Activated naive CD4-positive, alpha-beta T cell treated with anti-CD3 and anti-CD28 coated beads for 36 hours (primary cell): ENCODE data around the gene TNFAIP1. TPM values are rescaled to one million over a fixed set of nuclear protein-coding genes. Genes with fewer than 3 reads are reported as not detected.

Experiments used
- CTCF ChIA-PET: fragments of 350-600 bp; sonication (Branson Sonifier 250); formaldehyde crosslinking; loops from one replicate; lab custom pipeline; 2021; ENCODE audit warnings: antibody characterized with exemption; lab: Charles Lee
- DNase-seq: peaks from one replicate; pipeline ENCODE4 v3.0.0-alpha.2; 2020
- H3K27ac Mint-ChIP-seq: one replicate; pipeline ENCODE4 v1.8.0; 2021; ENCODE audit warnings: mild to moderate bottlenecking, mixed read lengths
- H3K27me3 Mint-ChIP-seq: one replicate; pipeline ENCODE4 v1.8.0; 2021; ENCODE audit warnings: low read depth, mixed read lengths
- H3K36me3 Mint-ChIP-seq: one replicate; pipeline ENCODE4 v1.8.0; 2021; ENCODE audit warnings: low read depth, mixed read lengths
- H3K4me1 Mint-ChIP-seq: one replicate; pipeline ENCODE4 v1.8.0; 2021; ENCODE audit warnings: low read depth, mixed read lengths
- H3K4me3 Mint-ChIP-seq: one replicate; pipeline ENCODE4 v1.8.0; 2021; ENCODE audit warnings: mild to moderate bottlenecking, moderate library complexity, mixed read lengths
- H3K9me3 Mint-ChIP-seq: one replicate; pipeline ENCODE4 v1.8.0; 2021; ENCODE audit warnings: mixed read lengths
- intact Hi-C: fragments of 100-400 bp; cut with micrococcal nuclease; formaldehyde crosslinking; loops from one replicate; pipeline ENCODE4 v1.15.1; 2023
- total RNA-seq, 2 experiments: library from RNA; stranded (reverse); gene quantifications; one replicate each; pipeline ENCODE4 v1.2.3, GENCODE V29; 2021

Gene TNFAIP1
- total RNA-seq, 2 experiments from 2014 or later: 18.6 to 18.7 TPM

GRCh38 chr17:28381141-28381825, 45.7 kb downstream of the TNFAIP1 start:
- Mint-ChIP-seq H3K27ac (no peak overlapping the region), H3K36me3 (peaks cover 10% of the 10 kb centered on the region), H3K27me3 (peaks cover 12% of the 10 kb centered on the region), H3K9me3 (no peaks in the 10 kb centered on the region), H3K4me1 (peaks cover 23% of the 10 kb centered on the region), H3K4me3 (peak overlapping the region; percentile 27)
- intact Hi-C loops: no loop called here
- peak; percentile 56 for DNase-seq
- CTCF ChIA-PET: interaction anchor here (1.7 to 2.5 kb wide), 2 partner anchors 8 to 35 kb away, joined by 6 to 10 read pairs; no protein-coding TSS in a partner anchor

GRCh38 chr17:28384281-28385036, 48.9 kb downstream of the TNFAIP1 start:
- H3K9me3 Mint-ChIP-seq: no peaks in the 10 kb centered on the region
- DNase-seq: peak; percentile 81
- peak overlapping the region; percentile 87 for H3K4me3 Mint-ChIP-seq
- intact Hi-C loops: loop anchor here (1.0 to 2.0 kb wide), 4 partner anchors 13 to 261 kb away; partner anchors contain the start of genes BLTP2, POLDIP2 and SARM1
- peaks cover 12% of the 10 kb centered on the region for H3K27me3 Mint-ChIP-seq
- H3K4me1 Mint-ChIP-seq: peaks cover 23% of the 10 kb centered on the region
- H3K27ac Mint-ChIP-seq: peak overlapping the region; percentile 9
- H3K36me3 Mint-ChIP-seq: peaks cover 14% of the 10 kb centered on the region
- CTCF ChIA-PET: interaction anchor here (0.8 to 1.3 kb wide), 3 partner anchors 26 to 32 kb away, joined by 3 to 4 read pairs (median 4); no protein-coding TSS in a partner anchor

GRCh38 chr17:28385037-28385400, 49.5 kb downstream of the TNFAIP1 start:
- H3K36me3 Mint-ChIP-seq: peaks cover 16% of the 10 kb centered on the region
- DNase-seq: no peak
- peaks cover 23% of the 10 kb centered on the region for H3K4me1 Mint-ChIP-seq
- intact Hi-C loops: loop anchor here (2.0 kb wide), 1 partner anchor 32 kb away; no protein-coding TSS in a partner anchor
- peak overlapping the region; percentile 87 for H3K4me3 Mint-ChIP-seq
- no peaks in the 10 kb centered on the region for H3K9me3 Mint-ChIP-seq
- peaks cover 12% of the 10 kb centered on the region for H3K27me3 Mint-ChIP-seq
- peak overlapping the region; percentile 22 for H3K27ac Mint-ChIP-seq
- CTCF ChIA-PET: interaction anchor here (1.3 kb wide), 1 partner anchor 28 kb away, joined by 4 read pairs; no protein-coding TSS in a partner anchor

GRCh38 chr17:28385406-28385805, 49.8 kb downstream of the TNFAIP1 start:
- Mint-ChIP-seq H3K9me3 (no peaks in the 10 kb centered on the region), H3K27ac (peak overlapping the region; percentile 22), H3K4me1 (peaks cover 23% of the 10 kb centered on the region), H3K4me3 (peak overlapping the region; percentile 87), H3K36me3 (peaks cover 19% of the 10 kb centered on the region), H3K27me3 (peaks cover 12% of the 10 kb centered on the region)
- DNase-seq: peak; percentile 30
- CTCF ChIA-PET: no interaction called here
- intact Hi-C loops: loop anchor here (2.0 kb wide), 1 partner anchor 31 kb away; no protein-coding TSS in a partner anchor

GRCh38 chr17:28386391-28386790, 50.8 kb downstream of the TNFAIP1 start:
- intact Hi-C loops: no loop called here
- no peak overlapping the region for H3K4me3 Mint-ChIP-seq
- CTCF ChIA-PET: no interaction called here
- no peak overlapping the region for H3K27ac Mint-ChIP-seq
- H3K36me3 Mint-ChIP-seq: peaks cover 20% of the 10 kb centered on the region
- no peak for DNase-seq
- H3K4me1 Mint-ChIP-seq: peaks cover 21% of the 10 kb centered on the region
- H3K27me3 Mint-ChIP-seq: peaks cover 12% of the 10 kb centered on the region
- no peaks in the 10 kb centered on the region for H3K9me3 Mint-ChIP-seq

GRCh38 chr17:28388106-28388505, 52.5 kb downstream of the TNFAIP1 start:
- H3K4me1 Mint-ChIP-seq: peaks cover 15% of the 10 kb centered on the region
- H3K27ac Mint-ChIP-seq: no peak overlapping the region
- peaks cover 4% of the 10 kb centered on the region for H3K27me3 Mint-ChIP-seq
- peaks cover 23% of the 10 kb centered on the region for H3K36me3 Mint-ChIP-seq
- intact Hi-C loops: no loop called here
- H3K9me3 Mint-ChIP-seq: no peaks in the 10 kb centered on the region
- no peak overlapping the region for H3K4me3 Mint-ChIP-seq
- CTCF ChIA-PET: interaction anchor here (1.3 kb wide), 1 partner anchor 18 kb away, joined by 3 read pairs; the partner anchor contains the start of gene SLC46A1
- DNase-seq: no peak

- Mint-ChIP-seq H3K27me3 (no peaks in the 10 kb centered on the region), H3K4me3 (no peak overlapping the region), H3K27ac (no peak overlapping the region), H3K9me3 (no peaks in the 10 kb centered on the region), H3K36me3 (peaks cover 17% of the 10 kb centered on the region), H3K4me1 (peaks cover 4% of the 10 kb centered on the region)
- intact Hi-C loops: no loop called here
- DNase-seq: no peak
- CTCF ChIA-PET: no interaction called here
Observed at GRCh38 chr17:28390141-28390540, 54.6 kb downstream of the TNFAIP1 start.

DNA sequence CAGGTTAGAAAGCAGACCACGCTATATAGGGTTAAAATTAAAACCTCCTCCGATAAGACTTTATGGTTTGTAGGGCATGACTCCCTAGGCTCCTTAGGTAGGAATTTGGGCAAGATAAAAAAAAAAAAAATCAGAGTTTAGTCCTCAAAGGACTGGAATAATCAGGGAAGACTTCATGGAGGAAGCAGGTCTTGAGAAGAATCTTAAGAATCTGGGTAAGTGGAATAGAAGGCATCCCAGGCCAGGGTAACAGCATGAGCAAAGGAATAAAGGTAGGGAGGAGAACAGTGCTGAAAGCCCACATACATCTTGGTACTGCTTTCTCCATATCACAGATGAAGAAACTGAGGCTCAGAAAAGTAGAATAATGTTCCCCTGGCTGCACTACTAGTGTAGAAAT, 55.0 kb downstream of the TNFAIP1 start:
- intact Hi-C loops: no loop called here
- no peak for DNase-seq
- H3K9me3 Mint-ChIP-seq: no peaks in the 10 kb centered on the region
- no peaks in the 10 kb centered on the region for H3K4me1 Mint-ChIP-seq
- H3K27ac Mint-ChIP-seq: no peak overlapping the region
- peaks cover 16% of the 10 kb centered on the region for H3K36me3 Mint-ChIP-seq
- CTCF ChIA-PET: interaction anchor here (1.1 kb wide), 1 partner anchor 26 kb away, joined by 3 read pairs; no protein-coding TSS in a partner anchor
- H3K4me3 Mint-ChIP-seq: no peak overlapping the region
- no peaks in the 10 kb centered on the region for H3K27me3 Mint-ChIP-seq

GRCh38 chr17:28390984-28391383, 55.4 kb downstream of the TNFAIP1 start:
- Mint-ChIP-seq H3K27ac (no peak overlapping the region), H3K27me3 (no peaks in the 10 kb centered on the region), H3K36me3 (peaks cover 16% of the 10 kb centered on the region), H3K4me1 (no peaks in the 10 kb centered on the region), H3K4me3 (no peak overlapping the region), H3K9me3 (no peaks in the 10 kb centered on the region)
- CTCF ChIA-PET: interaction anchor here (1.1 to 1.3 kb wide), 2 partner anchors 10 to 26 kb away, joined by 3 read pairs; no protein-coding TSS in a partner anchor
- DNase-seq: no peak
- intact Hi-C loops: no loop called here

GRCh38 chr17:28391401-28391800, 55.8 kb downstream of the TNFAIP1 start:
- Mint-ChIP-seq H3K36me3 (peaks cover 16% of the 10 kb centered on the region), H3K4me3 (no peak overlapping the region), H3K27me3 (no peaks in the 10 kb centered on the region), H3K9me3 (no peaks in the 10 kb centered on the region), H3K27ac (no peak overlapping the region), H3K4me1 (no peaks in the 10 kb centered on the region)
- DNase-seq: no peak
- CTCF ChIA-PET: interaction anchor here (0.6 to 1.3 kb wide), 4 partner anchors 8 to 25 kb away, joined by 3 to 4 read pairs (median 3); no protein-coding TSS in a partner anchor
- intact Hi-C loops: no loop called here

DNA sequence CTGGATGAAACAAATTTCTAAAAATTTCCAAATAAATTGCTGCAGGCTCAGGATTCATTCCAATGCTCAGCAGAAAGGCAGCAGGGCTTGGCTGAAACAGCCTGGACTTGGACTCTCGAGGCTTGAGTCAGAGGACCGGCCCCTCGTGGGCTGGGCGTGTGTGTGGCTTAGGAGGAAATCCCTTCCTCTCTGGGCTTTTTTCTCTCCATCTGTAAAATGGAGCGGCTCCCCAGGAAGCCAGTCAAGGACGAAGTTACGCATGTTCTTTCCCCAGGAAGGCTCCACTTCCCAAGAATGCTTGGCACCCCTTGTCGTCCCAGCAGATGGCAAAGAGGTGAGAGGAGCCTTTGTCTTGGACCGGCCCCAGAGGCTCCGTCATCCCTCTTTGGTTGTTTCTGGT, 56.9 kb downstream of the TNFAIP1 start:
- peaks cover 16% of the 10 kb centered on the region for H3K36me3 Mint-ChIP-seq
- CTCF ChIA-PET: no interaction called here
- H3K9me3 Mint-ChIP-seq: no peaks in the 10 kb centered on the region
- no peaks in the 10 kb centered on the region for H3K27me3 Mint-ChIP-seq
- no peak overlapping the region for H3K27ac Mint-ChIP-seq
- no peaks in the 10 kb centered on the region for H3K4me1 Mint-ChIP-seq
- no peak overlapping the region for H3K4me3 Mint-ChIP-seq
- intact Hi-C loops: no loop called here
- DNase-seq: no peak
